ENCODE results near the gene GPAT3.

The GPAT3 gene

DNA sequence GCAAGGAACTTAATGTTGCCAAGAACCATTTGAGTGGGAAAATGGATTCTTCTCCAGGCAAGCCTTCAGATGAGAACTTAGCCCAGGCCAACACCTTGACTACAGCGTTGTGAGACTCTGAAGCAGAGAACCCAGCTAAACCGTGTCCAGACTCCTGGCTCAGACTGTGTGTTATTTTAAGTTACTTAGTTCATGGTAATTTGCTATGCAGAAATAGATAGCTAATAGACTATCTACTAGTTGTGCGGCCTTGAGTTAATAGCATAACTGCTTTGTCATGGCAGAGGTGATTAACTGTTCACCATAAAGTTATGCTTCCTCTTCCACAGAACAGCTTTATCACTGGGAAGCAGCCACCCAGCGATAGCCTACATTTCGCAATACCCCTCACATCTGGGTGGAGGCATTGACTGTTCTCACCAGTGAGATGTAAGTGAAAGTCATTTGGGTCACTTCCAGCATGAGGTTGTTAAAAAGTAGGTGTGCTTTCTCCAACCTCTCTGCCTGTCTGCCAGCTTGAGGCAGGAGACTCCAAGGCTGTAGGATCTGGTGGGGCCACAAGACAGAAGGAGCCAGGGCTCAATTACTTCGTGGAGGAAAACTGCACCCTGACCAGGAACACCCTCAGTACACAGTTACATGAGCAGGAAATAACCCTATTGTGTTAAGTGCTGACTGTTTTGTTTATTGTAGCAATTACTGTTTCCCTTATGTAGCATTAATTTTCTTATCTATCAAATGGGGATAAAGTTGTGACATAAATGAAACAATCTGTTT lies 94.2 kb downstream of the GPAT3 start:
- TF ChIP-seq, protein P1, sequence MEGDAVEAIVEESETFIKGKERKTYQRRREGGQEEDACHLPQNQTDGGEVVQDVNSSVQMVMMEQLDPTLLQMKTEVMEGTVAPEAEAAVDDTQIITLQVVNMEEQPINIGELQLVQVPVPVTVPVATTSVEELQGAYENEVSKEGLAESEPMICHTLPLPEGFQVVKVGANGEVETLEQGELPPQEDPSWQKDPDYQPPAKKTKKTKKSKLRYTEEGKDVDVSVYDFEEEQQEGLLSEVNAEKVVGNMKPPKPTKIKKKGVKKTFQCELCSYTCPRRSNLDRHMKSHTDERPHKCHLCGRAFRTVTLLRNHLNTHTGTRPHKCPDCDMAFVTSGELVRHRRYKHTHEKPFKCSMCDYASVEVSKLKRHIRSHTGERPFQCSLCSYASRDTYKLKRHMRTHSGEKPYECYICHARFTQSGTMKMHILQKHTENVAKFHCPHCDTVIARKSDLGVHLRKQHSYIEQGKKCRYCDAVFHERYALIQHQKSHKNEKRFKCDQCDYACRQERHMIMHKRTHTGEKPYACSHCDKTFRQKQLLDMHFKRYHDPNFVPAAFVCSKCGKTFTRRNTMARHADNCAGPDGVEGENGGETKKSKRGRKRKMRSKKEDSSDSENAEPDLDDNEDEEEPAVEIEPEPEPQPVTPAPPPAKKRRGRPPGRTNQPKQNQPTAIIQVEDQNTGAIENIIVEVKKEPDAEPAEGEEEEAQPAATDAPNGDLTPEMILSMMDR (IDR thresholded peaks at IDR 0.05; ENCODE audit: control insufficient read depth, insufficient read depth, low read depth, low read length, missing control alignments): no peak
- no peak for DNase-seq (ENCODE audit: low read depth)
- H3K4me3 ChIP-seq (ENCODE audit: control insufficient read depth, low read depth, low read length): no peak overlapping the region

DNA sequence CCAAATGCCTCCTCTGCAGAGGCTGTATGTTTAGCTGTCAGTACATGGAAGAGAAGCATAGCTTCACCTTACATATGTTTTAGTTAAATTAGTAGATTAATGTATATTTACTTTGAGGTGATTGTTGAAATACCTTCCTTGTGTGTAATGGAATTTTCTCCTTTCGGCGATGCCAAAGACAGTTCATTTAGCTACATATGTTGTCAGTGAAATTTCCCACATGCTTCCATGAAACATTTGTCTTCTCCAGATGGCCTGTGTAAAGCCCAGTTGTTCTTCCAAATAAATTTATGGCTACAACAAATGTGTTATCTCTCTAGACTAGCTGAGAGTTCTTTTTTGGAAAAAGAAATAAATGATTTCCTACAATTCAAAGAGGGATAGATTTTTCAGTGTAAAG lies 95.2 kb downstream of the GPAT3 start:
- TF ChIP-seq, protein P1 (IDR thresholded peaks at IDR 0.05; ENCODE audit: control insufficient read depth, insufficient read depth, low read depth, low read length, missing control alignments): no peak
- no peak overlapping the region for H3K4me3 ChIP-seq (ENCODE audit: control insufficient read depth, low read depth, low read length)
- no peak for DNase-seq (ENCODE audit: low read depth)

DNA sequence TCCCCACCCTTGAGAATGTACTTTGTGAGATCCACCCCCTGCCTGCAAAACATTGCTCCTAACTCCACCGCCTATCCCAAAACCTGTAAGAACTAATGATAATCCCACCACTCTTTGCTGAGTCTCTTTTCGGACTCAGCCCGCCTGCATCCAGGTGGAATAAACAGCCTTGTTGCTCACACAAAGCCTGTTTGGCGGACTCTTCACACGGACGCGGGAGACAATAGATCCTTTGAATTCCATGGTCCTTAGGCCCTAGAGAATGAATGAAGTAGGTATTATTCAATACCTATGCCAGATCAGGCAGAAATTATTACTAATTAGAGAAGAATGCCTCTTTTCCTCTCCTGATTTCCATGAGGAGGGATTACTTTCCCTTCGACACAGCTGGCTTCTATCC lies 101.0 kb downstream of the GPAT3 start:
- no peak for DNase-seq (ENCODE audit: low read depth)
- TF ChIP-seq, protein P1 (IDR thresholded peaks at IDR 0.05; ENCODE audit: control insufficient read depth, insufficient read depth, low read depth, low read length, missing control alignments): no peak
- no peak overlapping the region for H3K4me3 ChIP-seq (ENCODE audit: control insufficient read depth, low read depth, low read length)

DNA sequence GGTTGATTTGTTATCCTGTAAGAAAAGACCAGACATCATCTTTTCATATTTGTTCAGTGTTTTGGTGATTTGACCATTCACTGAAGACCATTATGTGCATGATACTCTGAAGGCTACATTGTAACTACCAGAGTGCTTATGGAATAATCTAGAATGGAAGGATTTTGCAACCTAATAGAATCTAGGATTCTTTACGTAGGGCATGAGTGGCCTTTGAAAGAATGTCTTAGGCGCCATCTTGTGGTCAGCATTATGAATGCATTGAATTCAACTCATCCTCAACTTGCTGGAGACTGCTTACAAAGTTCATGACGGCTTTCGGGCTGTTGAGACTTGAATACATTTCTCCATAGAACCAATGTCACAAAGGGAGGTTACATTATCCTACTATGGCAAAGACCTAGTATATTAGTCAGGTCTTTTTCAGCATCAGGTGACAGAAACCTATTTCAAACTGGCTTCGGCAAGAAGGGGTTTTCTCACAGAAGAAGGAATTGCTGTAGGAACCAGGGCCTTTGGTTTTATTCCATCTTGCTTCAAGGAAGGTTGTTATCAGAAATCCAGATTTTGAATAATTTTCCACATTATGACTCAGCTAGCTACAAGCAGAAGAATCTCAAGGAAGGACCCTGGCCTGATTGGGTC lies 104.1 kb downstream of the GPAT3 start:
- TF ChIP-seq, protein P1 (IDR thresholded peaks at IDR 0.05; ENCODE audit: control insufficient read depth, insufficient read depth, low read depth, low read length, missing control alignments): peak; percentile 73
- DNase-seq (ENCODE audit: low read depth): peak; percentile 53

DNA sequence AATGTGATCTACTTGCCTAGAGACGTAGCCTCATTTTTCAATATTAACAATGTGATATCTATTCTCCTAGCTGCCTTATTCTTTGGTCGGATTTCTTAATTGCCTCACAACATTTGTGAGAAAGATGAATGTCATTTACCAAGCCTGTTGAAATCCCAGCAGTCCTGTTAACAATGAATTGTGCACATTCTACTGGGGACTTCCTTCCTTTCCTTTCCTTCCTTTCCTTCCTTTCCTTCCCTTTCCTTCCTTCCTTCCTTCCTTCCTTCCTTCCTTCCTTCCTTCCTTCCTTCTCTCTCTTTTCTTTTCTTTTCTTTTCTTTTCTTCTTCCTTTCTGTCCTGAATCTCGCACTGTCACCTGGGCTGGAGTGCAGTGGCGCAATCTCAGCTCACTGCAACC lies 107.1 kb downstream of the GPAT3 start:
- TF ChIP-seq, protein P1 (IDR thresholded peaks at IDR 0.05; ENCODE audit: control insufficient read depth, insufficient read depth, low read depth, low read length, missing control alignments): no peak
- H3K4me3 ChIP-seq (ENCODE audit: control insufficient read depth, low read depth, low read length): no peak overlapping the region
- DNase-seq (ENCODE audit: low read depth): no peak

More for the DNA sequence above, 104.1 kb downstream of the GPAT3 start:
- H3K4me3 ChIP-seq (ENCODE audit: control insufficient read depth, low read depth, low read length): no peak overlapping the region

DNA sequence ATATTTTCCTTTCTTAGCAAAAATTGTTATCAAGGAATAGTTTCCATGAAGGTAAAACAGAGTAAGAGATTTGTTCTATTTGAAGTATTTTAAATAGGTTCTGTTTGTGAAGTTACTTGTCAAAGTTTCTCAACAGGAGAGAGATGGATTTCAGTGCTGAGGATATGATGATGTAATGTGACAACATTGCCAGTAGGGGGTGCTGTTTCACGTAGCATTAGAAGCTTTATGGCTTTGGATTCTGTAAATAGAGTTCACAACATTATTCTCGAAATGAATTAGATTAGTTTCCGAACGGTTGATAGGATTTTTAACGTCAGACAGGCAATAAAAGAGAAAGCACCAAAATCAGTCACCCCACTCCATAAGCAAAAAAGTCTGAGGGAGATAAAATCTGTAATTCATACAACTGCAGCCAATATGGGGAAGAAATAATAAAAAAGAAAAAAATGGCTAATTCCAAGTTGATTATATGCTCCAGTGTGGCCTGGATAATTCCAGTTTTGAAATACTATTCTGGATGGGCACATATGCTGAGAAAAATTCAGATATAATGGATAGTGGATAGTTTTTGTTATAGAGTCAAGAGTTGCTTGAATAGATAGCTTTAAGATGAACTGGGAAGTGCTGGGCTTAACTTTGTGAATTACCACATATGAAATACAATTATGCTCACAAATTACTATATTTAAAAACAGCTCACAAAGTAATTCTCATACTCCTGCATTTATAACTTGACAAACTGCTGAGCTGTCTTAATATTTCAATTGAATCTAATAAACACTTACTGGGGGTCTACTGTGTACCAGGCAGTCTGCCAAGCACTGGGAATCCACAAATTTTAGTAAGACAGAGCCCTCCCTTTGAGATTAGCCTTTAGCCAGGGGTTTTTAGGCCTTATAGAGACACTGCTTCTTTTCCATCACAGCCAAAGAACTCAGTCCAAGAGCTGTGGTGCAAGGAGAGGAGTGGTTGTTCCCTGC lies 109.1 kb downstream of the GPAT3 start:
- peak; percentile 32 for DNase-seq (ENCODE audit: low read depth)
- no peak overlapping the region for H3K4me3 ChIP-seq (ENCODE audit: control insufficient read depth, low read depth, low read length)
- TF ChIP-seq, protein P1 (IDR thresholded peaks at IDR 0.05; ENCODE audit: control insufficient read depth, insufficient read depth, low read depth, low read length, missing control alignments): peak; percentile 75

Measured in AG09309 (cell line).